ENCODE measurements around the gene CES2. TPM values are rescaled to one million over a fixed set of nuclear protein-coding genes. Genes with fewer than 3 reads are reported as not detected.

CES2 gene
- total and polyA plus RNA-seq, 2 donors (not counting 3 experiments of a cell fraction or from before 2014, with no cell fraction given) = 19.1 to 28.8 TPM

- H3K79me2 ChIP-seq (ENCODE audit: control insufficient read depth, insufficient read depth, low read length) = no peaks in the 10 kb centered on the region
- H3K9me1 ChIP-seq (replicated peaks; ENCODE audit: control insufficient read depth, extremely low read depth, insufficient read depth, low read length) = no peaks in the 10 kb centered on the region
- H3K36me3 ChIP-seq (ENCODE audit: control insufficient read depth in 2 of 2, extremely low read depth in 1 of 2, insufficient read depth in 2 of 2, low read length in 2 of 2) = no peaks in the 10 kb centered on the region
- no peak overlapping the region for H3K4me3 ChIP-seq (replicated peaks in 1 of 3; ENCODE audit: insufficient read depth in 1 of 3, low read depth in 1 of 3, low read length in 3 of 3)
- H2AFZ ChIP-seq (ENCODE audit: low read depth, low read length) = no peak overlapping the region
- BruUV-seq (replicated peaks) = no TSS peak
- no peak overlapping the region for H3K9ac ChIP-seq (replicated peaks; ENCODE audit: extremely low read depth, insufficient read depth, low read length)
- ChIA-PET POLR2A (no interaction called here), CTCF (interaction anchor here (0.7 to 3.1 kb wide), 17 partner anchors 8 to 78 kb away, joined by 3 to 19 read pairs (median 7); partner anchors contain the start of genes CDH16, NAE1 and PDP2)
- TF ChIP-seq GATA2 (IDR thresholded peaks at IDR 0.05; ENCODE audit: insufficient read depth, insufficient read length, low read depth, low read length) = no peak
- no peak for TF ChIP-seq POLR2A (IDR thresholded peaks at IDR 0.05; ENCODE audit: low read depth, low read length)
- TF ChIP-seq, protein P1, sequence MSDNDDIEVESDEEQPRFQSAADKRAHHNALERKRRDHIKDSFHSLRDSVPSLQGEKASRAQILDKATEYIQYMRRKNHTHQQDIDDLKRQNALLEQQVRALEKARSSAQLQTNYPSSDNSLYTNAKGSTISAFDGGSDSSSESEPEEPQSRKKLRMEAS (IDR thresholded peaks at IDR 0.05; ENCODE audit: insufficient read depth, insufficient read length) = no peak
- no peak for TF ChIP-seq CTCF (IDR thresholded peaks at IDR 0.05; ENCODE audit: extremely low read depth in 1 of 2, insufficient read depth in 1 of 2, low read depth in 1 of 2, low read length in 2 of 2)
- TF ChIP-seq EZH2 (IDR thresholded peaks at IDR 0.05; ENCODE audit: borderline replicate concordance, low read depth, low read length, severe bottlenecking) = no peak
- no peaks in the 10 kb centered on the region for H3K27me3 ChIP-seq (ENCODE audit: control insufficient read depth in 2 of 2, insufficient read depth in 2 of 2, low read length in 2 of 2)
- H3K4me1 ChIP-seq (ENCODE audit: control insufficient read depth, extremely low read depth, insufficient read depth, low read length) = no peaks in the 10 kb centered on the region
- FAIRE-seq (no peak), DNase-seq (ENCODE audit: low read depth, low spot score) (no peak)
- H4K20me1 ChIP-seq (replicated peaks; ENCODE audit: control insufficient read depth, extremely low read depth, insufficient read depth, low read length) = no peaks in the 10 kb centered on the region
- intact Hi-C loops (cut with micrococcal nuclease) (no loop called here), dilution Hi-C loops (cut with MboI; ENCODE audit: extremely low pct_ligation_motif_present, low sequenced_read_pairs) (no loop called here)
- H3K27ac ChIP-seq (ENCODE audit: insufficient read depth, low read depth, low read length) = no peak overlapping the region
- H3K4me2 ChIP-seq (ENCODE audit: insufficient read depth, low read length) = no peak overlapping the region
- no peaks in the 10 kb centered on the region for H3K9me3 ChIP-seq (replicated peaks; ENCODE audit: control insufficient read depth, insufficient read depth, low read length)
Measured at GRCh38 chr16:66908762-66909559, 26.4 kb upstream of the CES2 start.

All from endothelial cell of umbilical vein (primary cell).